Renal pelvis (tissue), 3 donors: ENCODE data around the gene PGBD4. TPM values are rescaled to one million over a fixed set of nuclear protein-coding genes. Genes with fewer than 3 reads are reported as not detected.

ENCODE experiments used
- polyA plus RNA-seq, 3 donors: library from polyadenylated mRNA; unstranded; fragments of 120-200 nt; gene quantifications; one replicate each; pipeline ENCODE4 v1.2.1, GENCODE V29; 2013; ENCODE audit not compliant: insufficient read length in 3 of 3

PGBD4 gene
- polyA plus RNA-seq, 3 donors = 1.7 to 2.6 (median 2.2) TPM

Other genes starting within 250 kb of the PGBD4 start
- under 1 TPM; 0.19 to 0.25 (median 0.19) TPM for gene CHRM5, start 133.6 kb upstream of the PGBD4 start, polyA plus RNA-seq
- gene AVEN, start 62.9 kb upstream of the PGBD4 start, polyA plus RNA-seq = 10 to 100 TPM; 13.7 to 17.2 (median 14.4) TPM
- 10 to 100 TPM; 79.4 to 84.8 (median 84.8) TPM for gene EMC7, start 221 bp upstream of the PGBD4 start, polyA plus RNA-seq
- 10 to 100 TPM; 43.5 to 80.8 (median 76.6) TPM for gene KATNBL1, start 108.0 kb downstream of the PGBD4 start, polyA plus RNA-seq
- 100 to 1,000 TPM; 115 to 125 (median 124) TPM for gene EMC4, start 122.9 kb downstream of the PGBD4 start, polyA plus RNA-seq
- gene SLC12A6, start 235.7 kb downstream of the PGBD4 start, polyA plus RNA-seq = 10 to 100 TPM; 18.3 to 30.6 (median 27.6) TPM
- gene NOP10, start 241.1 kb downstream of the PGBD4 start, polyA plus RNA-seq = 100 to 1,000 TPM; 127 to 166 (median 138) TPM
- gene NUTM1, start 241.2 kb downstream of the PGBD4 start, polyA plus RNA-seq = under 1 TPM in 2 of 3 donors, not detected in 1; 0.03 to 0.08 TPM